ENCODE measurements around the gene INAFM1.

Gene INAFM1
- 0.63 to 2.5 (median 1.5) reads per million in 17 experiments for total RNA-seq

GRCh38 chr19:47274071-47274890, at the start of gene INAFM1:
Gene INAFM1 (plus strand): TSS chr19:47274885. CDS start chr19:47274920, 35 bp downstream.
- peak; percentile 95 to 99 (median 98) for DNase-seq

DNA sequence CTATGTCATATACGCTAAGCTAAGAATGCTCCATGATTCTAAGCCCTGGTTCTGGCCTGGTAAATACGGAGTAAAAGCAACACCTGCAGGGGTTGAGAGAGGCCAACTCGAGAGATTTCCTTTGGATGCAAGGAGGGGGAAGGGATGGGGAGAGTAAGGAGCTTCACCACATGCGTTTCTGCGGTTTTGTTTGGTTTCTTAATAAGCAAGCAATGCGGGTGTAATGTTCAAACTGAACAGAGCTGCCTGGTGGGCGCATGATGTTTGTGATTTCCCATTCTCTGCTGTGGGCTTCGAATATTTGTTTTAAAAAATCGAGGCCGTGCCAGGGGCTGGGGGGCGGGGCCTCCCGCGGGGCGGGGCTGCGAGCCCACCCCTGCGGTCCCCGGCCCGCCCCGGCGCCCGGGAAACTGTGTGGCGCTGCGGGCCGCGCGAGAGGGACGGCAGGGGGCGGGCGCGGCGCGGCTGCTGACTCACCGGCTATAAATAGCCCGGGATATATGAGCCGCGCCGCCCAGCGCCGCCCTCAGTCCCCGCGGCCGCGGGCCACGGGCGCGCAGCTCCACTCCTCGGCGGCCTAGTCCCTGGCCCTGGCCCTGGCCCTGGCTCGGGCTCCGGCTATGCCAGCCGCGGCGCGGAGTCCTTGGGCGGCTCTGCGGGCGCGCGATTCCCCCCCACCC, 48.8 kb upstream of the INAFM1 start:
- peak; percentile 91 to 97 (median 94) for DNase-seq

GRCh38 chr19:47226426-47227351, 48.0 kb upstream of the INAFM1 start:
- peak; percentile 91 to 97 (median 96) for DNase-seq

DNA sequence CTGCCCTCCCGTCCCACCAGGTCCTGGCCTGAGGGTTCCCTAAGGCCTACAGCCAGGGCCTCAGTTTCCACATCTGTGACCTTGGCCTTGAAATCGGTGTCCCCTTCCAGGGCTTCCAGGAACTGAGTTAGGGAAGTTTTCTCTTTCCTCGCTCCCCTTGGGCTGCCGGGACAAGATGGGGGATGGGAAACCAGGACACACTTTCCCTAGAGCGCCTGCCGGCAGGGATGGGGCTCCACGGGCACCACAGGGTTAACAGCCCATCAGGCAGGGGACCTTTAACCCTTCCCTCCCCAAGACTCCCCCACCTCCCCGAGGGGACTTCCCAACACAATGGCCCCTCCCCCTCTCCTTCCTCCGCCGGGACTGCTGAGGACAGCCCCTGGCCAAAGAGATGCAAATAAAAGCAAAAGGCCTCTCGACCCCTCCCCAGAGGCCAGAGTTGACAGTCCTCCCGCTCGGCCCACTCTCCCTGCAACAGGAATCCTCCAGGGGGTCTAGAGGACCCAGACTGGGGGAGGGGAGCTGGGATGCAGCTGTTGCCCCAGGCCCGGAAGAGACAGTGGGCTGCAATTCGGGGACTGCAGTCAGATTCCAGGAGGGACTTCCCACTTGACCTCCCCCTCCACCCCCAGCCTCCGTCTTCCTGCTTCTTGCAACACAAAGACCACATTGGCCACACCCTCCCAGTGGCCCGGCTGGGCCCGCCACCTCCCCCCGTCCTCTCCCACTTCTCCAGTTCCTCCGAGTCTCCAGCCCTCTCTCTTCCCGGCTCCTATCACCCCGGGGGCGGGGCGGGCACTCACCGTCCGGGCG, 47.1 kb upstream of the INAFM1 start:
- peak; percentile 89 to 97 (median 94) for DNase-seq

- DNase-seq: peak; percentile 34 to 71 (median 53)
Observed at GRCh38 chr19:47228168-47228936, 46.3 kb upstream of the INAFM1 start.

GRCh38 chr19:47228937-47229675, 45.6 kb upstream of the INAFM1 start:
- peak; percentile 6 to 45 (median 38) for DNase-seq

DNA sequence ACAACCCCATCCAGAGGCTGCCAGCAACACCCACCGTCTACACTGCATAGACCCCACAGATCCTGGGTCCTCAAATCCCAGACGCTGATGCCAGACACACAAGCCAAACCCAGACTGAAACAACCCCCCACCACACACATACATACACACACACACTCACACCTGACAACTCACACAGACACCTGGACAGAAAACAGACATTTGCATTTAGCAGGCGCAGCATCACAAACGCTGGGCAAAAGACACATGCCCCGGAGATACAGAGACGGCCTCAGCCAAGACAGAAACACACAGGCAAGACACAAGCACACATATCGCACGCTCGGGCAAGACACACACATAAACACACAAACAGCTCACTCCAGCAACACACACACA, 45.0 kb upstream of the INAFM1 start:
- DNase-seq: peak in 1 of 4 experiments; percentile 30

- DNase-seq: peak; percentile 46 to 84 (median 62)
Observed at GRCh38 chr19:47230054-47230920, 44.4 kb upstream of the INAFM1 start.

- no peak for DNase-seq
Observed at GRCh38 chr19:47230921-47231214, 43.8 kb upstream of the INAFM1 start, which contains the start of gene BBC3. Gene BBC3 (minus strand): TSS chr19:47231199. CDS start chr19:47228431, 2,768 bp downstream.

DNA sequence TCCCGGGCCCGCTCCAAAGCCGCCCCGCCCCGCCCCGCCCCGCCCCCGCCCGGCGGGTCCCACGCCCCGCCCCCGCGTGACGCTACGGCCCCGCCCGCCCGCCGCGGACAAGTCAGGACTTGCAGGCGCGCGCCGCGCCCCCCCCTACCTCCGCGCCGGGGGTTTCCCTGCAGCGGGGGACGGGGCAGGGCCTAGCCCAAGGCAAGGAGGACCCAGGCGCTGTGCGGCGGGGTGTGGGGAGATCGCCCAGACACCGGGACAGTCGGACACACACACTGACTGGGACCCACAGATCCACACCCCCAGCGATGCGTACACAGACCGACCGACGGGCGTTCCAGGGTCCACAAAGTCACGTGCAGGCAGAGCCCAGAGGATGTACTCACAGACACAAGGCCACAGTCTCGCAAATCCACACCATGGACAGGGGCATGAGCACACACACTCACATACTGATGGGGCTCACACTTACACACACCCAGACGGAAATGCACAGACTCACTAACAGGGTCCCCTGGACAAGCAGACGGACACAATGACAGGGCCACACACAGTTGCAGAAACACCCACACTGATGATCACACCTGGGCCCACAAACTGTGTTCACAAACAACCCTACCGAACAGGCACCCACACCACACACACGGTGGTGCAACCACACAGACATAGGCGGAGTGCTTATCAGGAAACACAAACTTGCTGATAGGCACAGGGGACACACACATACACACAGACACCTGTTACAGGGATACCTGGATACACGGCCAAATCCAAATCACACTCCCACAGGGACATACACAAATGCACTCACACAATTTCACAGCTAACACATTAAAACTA, 43.2 kb upstream of the INAFM1 start:
- peak; percentile 76 to 96 (median 86) for DNase-seq

GRCh38 chr19:47232422-47233211, 42.1 kb upstream of the INAFM1 start:
- peak; percentile 31 to 53 (median 44) for DNase-seq

DNA sequence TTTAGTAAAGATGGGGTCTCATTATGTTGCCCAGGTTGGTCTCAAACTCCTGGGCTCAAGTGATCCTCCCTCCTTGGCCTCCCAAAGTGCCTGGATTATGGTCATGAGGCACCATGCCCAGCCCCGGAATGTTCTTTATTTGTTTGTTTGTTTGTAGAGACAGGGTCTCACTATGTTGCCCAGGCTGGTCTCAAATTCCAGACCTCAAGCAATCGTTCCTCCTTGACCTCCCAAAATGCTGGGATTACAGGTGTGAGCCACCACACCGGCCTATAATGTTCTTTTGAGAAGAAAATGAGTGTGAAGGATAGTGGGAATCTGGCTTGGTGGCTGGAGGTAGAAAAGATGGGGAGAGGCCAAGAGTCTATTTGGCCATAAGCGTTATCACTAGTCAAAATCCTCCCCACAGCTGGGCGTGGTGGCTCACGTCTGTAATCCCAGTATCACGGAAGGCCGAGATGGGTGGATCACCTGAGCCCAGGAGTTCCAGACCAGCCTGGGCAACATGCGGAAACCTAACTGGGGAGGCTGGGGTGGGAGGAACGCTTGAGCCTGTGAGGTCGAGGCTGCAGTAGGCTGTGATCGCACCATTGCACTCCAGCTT, 38.5 kb upstream of the INAFM1 start:
- DNase-seq: no peak

- no peak for DNase-seq
Observed at GRCh38 chr19:47239152-47239551, 35.5 kb upstream of the INAFM1 start.

GRCh38 chr19:47239610-47240296, 34.9 kb upstream of the INAFM1 start:
- DNase-seq: peak in 1 of 4 experiments; percentile 36

- DNase-seq: no peak
Observed at GRCh38 chr19:47240556-47240955, 34.1 kb upstream of the INAFM1 start.
